GM19467 (cell line): ENCODE data around the gene PLA2G4D.

Experiments used
- ATAC-seq: cut with Tn5 transposase; IDR thresholded peaks from one replicate; pipeline ENCODE4 v1.9.1; 2021; ENCODE audit warnings: mild to moderate bottlenecking, moderate library complexity; ENCODE audit not compliant: unreplicated experiment

PLA2G4D gene

GRCh38 chr15:42128476-42128875, 34.1 kb upstream of the PLA2G4D start:
- no peak for ATAC-seq

GRCh38 chr15:42123546-42123945, 29.2 kb upstream of the PLA2G4D start:
- no peak for ATAC-seq

- no peak for ATAC-seq
These were observed 27.3 kb upstream of the PLA2G4D start for GRCh38 chr15:42121682-42122081.

GRCh38 chr15:42121021-42121420, 26.7 kb upstream of the PLA2G4D start:
- ATAC-seq = no peak

GRCh38 chr15:42120285-42120684, 25.9 kb upstream of the PLA2G4D start:
- ATAC-seq = no peak

GRCh38 chr15:42119446-42119760, 25.0 kb upstream of the PLA2G4D start:
- no peak for ATAC-seq

- ATAC-seq = no peak
These were observed 24.5 kb upstream of the PLA2G4D start for GRCh38 chr15:42118650-42119445.

- ATAC-seq = no peak
These were observed 17.6 kb upstream of the PLA2G4D start for GRCh38 chr15:42111924-42112323.

- ATAC-seq = no peak
These were observed 16.0 kb upstream of the PLA2G4D start for GRCh38 chr15:42110367-42110766.

- no peak for ATAC-seq
These were observed 14.4 kb upstream of the PLA2G4D start for GRCh38 chr15:42108806-42109205.

GRCh38 chr15:42108189-42108588, 13.8 kb upstream of the PLA2G4D start:
- ATAC-seq = no peak

GRCh38 chr15:42107473-42107872, 13.1 kb upstream of the PLA2G4D start:
- no peak for ATAC-seq

GRCh38 chr15:42106288-42106687, 11.9 kb upstream of the PLA2G4D start:
- ATAC-seq = no peak

- ATAC-seq = no peak
These were observed 9.9 kb upstream of the PLA2G4D start for GRCh38 chr15:42104095-42104891.

- no peak for ATAC-seq
These were observed 8.4 kb upstream of the PLA2G4D start for GRCh38 chr15:42102646-42103235.

GRCh38 chr15:42101861-42102260, 7.5 kb upstream of the PLA2G4D start:
- ATAC-seq = no peak

GRCh38 chr15:42100021-42100800, 5.8 kb upstream of the PLA2G4D start:
- ATAC-seq = no peak

- ATAC-seq = no peak
These were observed 2.7 kb upstream of the PLA2G4D start for GRCh38 chr15:42097018-42097417.

GRCh38 chr15:42093966-42094365, 396 bp downstream of the PLA2G4D start:
- ATAC-seq = no peak

GRCh38 chr15:42092398-42093318, 1.7 kb downstream of the PLA2G4D start:
- ATAC-seq = no peak
